OCI-LY1 (cell line): ENCODE data around the gene ELOVL6.
A peak's percentile ranks its signal among the peaks of the same experiment; 100 is the strongest.

Experiments
- H2AFZ ChIP-seq: fragments of 200-600 bp; sonication (generic), shearing (Covaris generic); 2 replicates; pipeline ENCODE4 v1.6.0; 2014; ENCODE audit warnings: antibody characterized with exemption, mild to moderate bottlenecking, low read length
- H3F3A ChIP-seq: fragments of 200-600 bp; sonication (generic), shearing (Covaris generic); 2 replicates; pipeline ENCODE4 v1.6.0; 2014; ENCODE audit warnings: mild to moderate bottlenecking, antibody characterized with exemption, low read length, moderate library complexity; ENCODE audit not compliant: insufficient read depth
- H3K27ac ChIP-seq: fragments of 200-600 bp; sonication (generic); 2 replicates; pipeline ENCODE4 v1.5.1; 2014; ENCODE audit warnings: low read length, mixed run types, mild to moderate bottlenecking, low read depth; ENCODE audit not compliant: poor library complexity, severe bottlenecking
- H3K27me3 ChIP-seq: fragments of 200-600 bp; sonication (generic); 2 replicates; pipeline ENCODE4 v1.6.0; 2014; ENCODE audit warnings: antibody characterized with exemption, mild to moderate bottlenecking, low read length, moderate library complexity; ENCODE audit not compliant: insufficient read depth
- H3K36me3 ChIP-seq: fragments of 200-600 bp; sonication (generic); 2 replicates; pipeline ENCODE4 v1.6.1; 2014; ENCODE audit warnings: mild to moderate bottlenecking, antibody characterized with exemption, low read length, moderate library complexity, mixed read lengths; ENCODE audit not compliant: insufficient read depth
- H3K4me1 ChIP-seq: fragments of 200-600 bp; sonication (generic); 2 replicates; pipeline ENCODE4 v1.5.1; 2014; ENCODE audit warnings: mild to moderate bottlenecking, low read length, moderate library complexity; ENCODE audit not compliant: insufficient read depth, severe bottlenecking
- H3K4me2 ChIP-seq: fragments of 200-600 bp; sonication (generic), shearing (Covaris generic); 2 replicates; pipeline ENCODE4 v1.6.1; 2014; ENCODE audit warnings: low read length
- H3K4me3 ChIP-seq: fragments of 200-600 bp; sonication (generic); 2 replicates; pipeline ENCODE4 v1.5.1; 2014; ENCODE audit warnings: low read length, low read depth, mild to moderate bottlenecking, mixed read lengths; ENCODE audit not compliant: poor library complexity, severe bottlenecking
- H3K79me2 ChIP-seq: fragments of 200-600 bp; shearing (Covaris generic); 2 replicates; pipeline ENCODE4 v1.6.1; 2016; ENCODE audit warnings: mixed run types, low read length, mixed read lengths; ENCODE audit not compliant: insufficient read depth
- H3K9ac ChIP-seq: fragments of 200-600 bp; sonication (generic), shearing (Covaris generic); 2 replicates; pipeline ENCODE4 v1.6.1; 2014; ENCODE audit warnings: mild to moderate bottlenecking, low read length, mixed read lengths
- H3K9me2 ChIP-seq: fragments of 200-600 bp; sonication (generic), shearing (Covaris generic); 2 replicates; pipeline ENCODE4 v1.6.1; 2014; ENCODE audit warnings: low read depth, mild to moderate bottlenecking, low read length, mixed read lengths
- H3K9me3 ChIP-seq: fragments of 200-600 bp; shearing (Covaris generic); 2 replicates; pipeline ENCODE4 v1.6.1; 2014; ENCODE audit warnings: low read length, mixed read lengths
- H4K20me1 ChIP-seq: fragments of 200-600 bp; sonication (generic), shearing (Covaris generic); 2 replicates; pipeline ENCODE4 v1.6.0; 2016; ENCODE audit warnings: mild to moderate bottlenecking, low read length; ENCODE audit not compliant: insufficient read depth
- EZH2 ChIP-seq: fragments of 200-600 bp; sonication (generic), shearing (Covaris generic); IDR thresholded peaks from 2 replicates; pipeline ENCODE4 v1.8.0; 2017; ENCODE audit warnings: borderline replicate concordance, mixed run types, mild to moderate bottlenecking, antibody characterized with exemption, low read length, moderate library complexity, mixed read lengths
- TF ChIP-seq, protein P1 (sequence below): fragments of 200-600 bp; sonication (generic), shearing (Covaris generic); IDR thresholded peaks from 2 replicates; pipeline ENCODE4 v1.5.1; 2017; ENCODE audit warnings: mild to moderate bottlenecking, antibody characterized with exemption, low read length, moderate library complexity, mixed read lengths

Gene ELOVL6

DNA sequence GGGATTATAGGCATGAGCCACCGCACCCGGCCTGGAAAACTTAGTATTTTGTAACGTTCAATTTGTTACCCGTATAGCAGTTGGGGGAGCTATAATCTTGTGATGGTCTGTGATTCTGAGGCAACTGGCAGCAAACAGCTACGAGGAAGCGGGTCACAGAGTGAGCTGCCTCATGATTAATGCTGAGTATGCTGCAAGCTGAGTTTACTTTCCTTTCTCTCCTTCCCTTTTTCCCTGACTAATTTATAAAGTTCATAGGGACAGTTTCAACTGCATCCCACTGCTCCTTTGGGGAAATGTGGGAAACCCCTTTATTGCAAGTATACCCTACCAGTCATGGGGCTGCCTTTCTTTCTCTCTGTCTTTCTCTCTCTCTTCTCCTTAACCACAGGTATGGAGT, 17.7 kb upstream of the ELOVL6 start:
- H4K20me1 ChIP-seq = no peaks in the 10 kb centered on the region
- H3K36me3 ChIP-seq = no peaks in the 10 kb centered on the region; the same call in 1 of the 2 replicates
- no peak overlapping the region for H3K27ac ChIP-seq
- no peak overlapping the region for H3K4me3 ChIP-seq
- H2AFZ ChIP-seq = no peak overlapping the region
- no peaks in the 10 kb centered on the region for H3K9me3 ChIP-seq
- no peaks in the 10 kb centered on the region for H3K79me2 ChIP-seq
- TF ChIP-seq, protein P1, sequence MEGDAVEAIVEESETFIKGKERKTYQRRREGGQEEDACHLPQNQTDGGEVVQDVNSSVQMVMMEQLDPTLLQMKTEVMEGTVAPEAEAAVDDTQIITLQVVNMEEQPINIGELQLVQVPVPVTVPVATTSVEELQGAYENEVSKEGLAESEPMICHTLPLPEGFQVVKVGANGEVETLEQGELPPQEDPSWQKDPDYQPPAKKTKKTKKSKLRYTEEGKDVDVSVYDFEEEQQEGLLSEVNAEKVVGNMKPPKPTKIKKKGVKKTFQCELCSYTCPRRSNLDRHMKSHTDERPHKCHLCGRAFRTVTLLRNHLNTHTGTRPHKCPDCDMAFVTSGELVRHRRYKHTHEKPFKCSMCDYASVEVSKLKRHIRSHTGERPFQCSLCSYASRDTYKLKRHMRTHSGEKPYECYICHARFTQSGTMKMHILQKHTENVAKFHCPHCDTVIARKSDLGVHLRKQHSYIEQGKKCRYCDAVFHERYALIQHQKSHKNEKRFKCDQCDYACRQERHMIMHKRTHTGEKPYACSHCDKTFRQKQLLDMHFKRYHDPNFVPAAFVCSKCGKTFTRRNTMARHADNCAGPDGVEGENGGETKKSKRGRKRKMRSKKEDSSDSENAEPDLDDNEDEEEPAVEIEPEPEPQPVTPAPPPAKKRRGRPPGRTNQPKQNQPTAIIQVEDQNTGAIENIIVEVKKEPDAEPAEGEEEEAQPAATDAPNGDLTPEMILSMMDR = no peak
- TF ChIP-seq EZH2 = no peak
- H3K27me3 ChIP-seq = no peaks in the 10 kb centered on the region
- no peak overlapping the region for H3K4me2 ChIP-seq
- H3K9ac ChIP-seq = no peak overlapping the region
- H3F3A ChIP-seq = no peaks in the 10 kb centered on the region
- H3K4me1 ChIP-seq = no peaks in the 10 kb centered on the region
- H3K9me2 ChIP-seq = no peaks in the 10 kb centered on the region

DNA sequence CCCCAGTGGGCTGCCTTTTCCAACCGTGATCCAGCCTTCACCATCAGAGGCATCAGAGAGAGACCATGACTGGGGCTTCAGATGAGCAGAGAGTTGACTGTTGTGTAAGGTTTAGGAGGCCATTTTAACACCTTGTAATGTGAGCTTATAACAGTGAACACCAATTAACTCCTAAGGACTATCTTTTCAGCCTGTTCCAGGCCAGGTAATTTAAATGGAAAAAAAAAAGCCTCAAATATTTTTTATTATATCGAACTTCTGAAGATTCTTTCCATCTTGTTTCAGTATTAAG, 13.3 kb upstream of the ELOVL6 start:
- H3K4me2 ChIP-seq = no peak overlapping the region
- H3F3A ChIP-seq = no peaks in the 10 kb centered on the region
- no peaks in the 10 kb centered on the region for H3K36me3 ChIP-seq
- H3K4me1 ChIP-seq = no peaks in the 10 kb centered on the region
- no peaks in the 10 kb centered on the region for H3K79me2 ChIP-seq
- H3K9ac ChIP-seq = no peak overlapping the region
- no peak overlapping the region for H2AFZ ChIP-seq
- no peak overlapping the region for H3K27ac ChIP-seq
- no peaks in the 10 kb centered on the region for H4K20me1 ChIP-seq
- H3K9me3 ChIP-seq = no peaks in the 10 kb centered on the region
- TF ChIP-seq, protein P1 = no peak
- no peak for TF ChIP-seq EZH2
- H3K9me2 ChIP-seq = no peaks in the 10 kb centered on the region
- H3K27me3 ChIP-seq = no peaks in the 10 kb centered on the region
- no peak overlapping the region for H3K4me3 ChIP-seq

DNA sequence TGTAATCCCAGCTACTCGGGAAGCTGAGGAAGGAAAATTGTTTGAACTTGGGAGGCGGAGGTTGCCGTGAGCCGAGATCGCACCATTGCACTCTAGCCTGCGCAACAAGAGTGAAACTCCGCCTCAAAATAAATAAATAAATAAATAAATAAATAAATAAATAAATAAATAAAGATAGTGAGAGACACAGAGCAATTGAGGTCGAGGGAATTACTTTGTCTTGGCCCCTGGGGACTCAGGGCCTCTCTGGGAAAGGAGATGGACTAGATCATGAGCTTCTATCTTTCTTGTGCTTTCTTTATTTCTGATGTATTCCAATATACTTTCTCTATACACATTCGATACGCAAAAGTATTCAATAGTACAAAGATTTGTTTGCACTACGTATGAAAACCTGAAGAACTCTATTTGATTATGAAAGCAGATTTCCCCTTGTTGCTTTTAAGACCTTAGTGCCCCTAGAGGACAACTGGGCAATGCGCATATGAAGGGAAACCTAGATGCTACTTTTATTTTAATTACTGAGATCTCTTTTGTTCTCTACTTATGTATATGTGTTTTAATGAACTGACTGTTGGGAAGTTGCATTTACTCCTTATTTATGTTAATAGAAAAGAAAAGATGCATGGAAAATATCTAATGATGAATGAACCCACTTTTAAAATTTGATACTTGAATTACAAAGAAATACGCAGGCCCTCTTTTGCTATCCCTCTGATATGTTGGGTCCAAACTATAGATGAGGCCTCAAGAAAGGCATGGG, 12.8 kb upstream of the ELOVL6 start:
- no peak overlapping the region for H3K4me3 ChIP-seq
- H3F3A ChIP-seq = no peaks in the 10 kb centered on the region
- H3K9ac ChIP-seq = no peak overlapping the region
- no peaks in the 10 kb centered on the region for H3K27me3 ChIP-seq
- H3K9me3 ChIP-seq = no peaks in the 10 kb centered on the region
- no peaks in the 10 kb centered on the region for H3K4me1 ChIP-seq
- no peaks in the 10 kb centered on the region for H3K36me3 ChIP-seq
- no peak overlapping the region for H3K4me2 ChIP-seq
- H4K20me1 ChIP-seq = no peaks in the 10 kb centered on the region
- H3K79me2 ChIP-seq = no peaks in the 10 kb centered on the region
- H3K27ac ChIP-seq = no peak overlapping the region
- TF ChIP-seq, protein P1 = peak; percentile 89
- TF ChIP-seq EZH2 = no peak
- H3K9me2 ChIP-seq = no peaks in the 10 kb centered on the region
- no peak overlapping the region for H2AFZ ChIP-seq
